GM10266 (cell line): ENCODE measurements around the gene DENND4A.

Source experiments
- DNase-seq: peaks from one replicate; pipeline ENCODE4 v3.0.0; 2012; ENCODE audit errors: extremely low spot score
- TF ChIP-seq, protein P1 (sequence below): IDR thresholded peaks from 2 replicates; pipeline ENCODE4 v1.5.1; 2012; ENCODE audit warnings: mild to moderate bottlenecking, low read depth; ENCODE audit not compliant: control insufficient read depth, insufficient read depth; ENCODE audit errors: missing control alignments

DENND4A gene

DNA sequence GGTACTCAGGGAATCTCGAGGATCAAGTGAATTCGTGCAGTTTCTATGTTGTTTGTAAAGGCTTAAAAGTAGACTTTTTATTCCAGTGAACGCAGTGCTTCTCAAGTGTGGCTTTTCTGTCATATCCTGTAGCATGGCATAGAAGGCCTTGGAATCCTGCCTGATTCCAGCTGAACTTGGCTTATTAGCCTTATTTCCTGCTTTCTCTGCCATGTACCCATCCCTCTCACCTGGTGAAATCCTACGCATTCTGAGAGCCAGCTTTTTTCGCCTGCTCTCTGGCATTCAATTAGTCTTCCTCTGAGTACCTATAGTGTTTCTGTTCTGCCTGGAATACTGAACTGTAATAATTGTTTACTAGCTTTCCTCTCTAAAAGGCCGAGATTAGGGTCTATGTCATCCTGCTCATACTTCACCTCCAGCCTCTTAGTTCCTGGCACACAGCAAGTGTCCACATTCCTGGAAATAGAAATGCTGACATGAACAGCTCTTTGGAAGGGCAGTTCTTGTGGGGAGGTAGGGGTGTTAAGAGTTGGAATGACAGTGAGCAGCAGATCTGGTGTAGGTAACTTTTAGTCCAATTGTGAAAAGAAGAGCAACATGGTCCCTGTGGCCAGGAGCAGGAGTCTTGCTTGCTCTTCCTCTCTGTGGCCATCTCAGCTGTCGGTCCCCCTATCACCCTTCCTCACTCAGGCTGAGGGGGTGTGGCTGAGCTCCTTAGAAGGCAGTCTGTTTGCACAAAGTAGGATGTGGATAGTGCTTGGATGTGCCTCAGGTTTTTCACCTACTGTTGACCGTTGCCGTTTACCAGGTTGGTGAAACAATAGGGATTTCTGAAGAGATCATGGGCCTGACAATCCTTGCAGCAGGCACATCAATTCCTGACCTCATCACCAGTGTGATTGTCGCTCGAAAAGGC, 140.0 kb downstream of the DENND4A start:
- TF ChIP-seq, protein P1, sequence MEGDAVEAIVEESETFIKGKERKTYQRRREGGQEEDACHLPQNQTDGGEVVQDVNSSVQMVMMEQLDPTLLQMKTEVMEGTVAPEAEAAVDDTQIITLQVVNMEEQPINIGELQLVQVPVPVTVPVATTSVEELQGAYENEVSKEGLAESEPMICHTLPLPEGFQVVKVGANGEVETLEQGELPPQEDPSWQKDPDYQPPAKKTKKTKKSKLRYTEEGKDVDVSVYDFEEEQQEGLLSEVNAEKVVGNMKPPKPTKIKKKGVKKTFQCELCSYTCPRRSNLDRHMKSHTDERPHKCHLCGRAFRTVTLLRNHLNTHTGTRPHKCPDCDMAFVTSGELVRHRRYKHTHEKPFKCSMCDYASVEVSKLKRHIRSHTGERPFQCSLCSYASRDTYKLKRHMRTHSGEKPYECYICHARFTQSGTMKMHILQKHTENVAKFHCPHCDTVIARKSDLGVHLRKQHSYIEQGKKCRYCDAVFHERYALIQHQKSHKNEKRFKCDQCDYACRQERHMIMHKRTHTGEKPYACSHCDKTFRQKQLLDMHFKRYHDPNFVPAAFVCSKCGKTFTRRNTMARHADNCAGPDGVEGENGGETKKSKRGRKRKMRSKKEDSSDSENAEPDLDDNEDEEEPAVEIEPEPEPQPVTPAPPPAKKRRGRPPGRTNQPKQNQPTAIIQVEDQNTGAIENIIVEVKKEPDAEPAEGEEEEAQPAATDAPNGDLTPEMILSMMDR: no peak
- no peak for DNase-seq

DNA sequence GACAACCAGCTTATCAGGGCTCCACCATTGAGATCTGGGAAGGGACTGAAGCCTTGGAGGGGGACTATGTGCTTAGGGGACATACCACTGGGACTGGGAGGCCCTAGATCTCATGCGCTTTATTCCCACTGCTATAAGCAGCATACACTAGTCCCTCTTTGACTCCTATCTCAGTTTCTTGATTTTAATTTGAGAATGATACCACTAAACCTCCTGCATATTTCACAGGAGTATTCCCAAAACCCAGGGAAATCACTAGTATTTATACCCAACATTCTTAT, 141.1 kb downstream of the DENND4A start:
- DNase-seq: no peak
- TF ChIP-seq, protein P1: no peak

DNA sequence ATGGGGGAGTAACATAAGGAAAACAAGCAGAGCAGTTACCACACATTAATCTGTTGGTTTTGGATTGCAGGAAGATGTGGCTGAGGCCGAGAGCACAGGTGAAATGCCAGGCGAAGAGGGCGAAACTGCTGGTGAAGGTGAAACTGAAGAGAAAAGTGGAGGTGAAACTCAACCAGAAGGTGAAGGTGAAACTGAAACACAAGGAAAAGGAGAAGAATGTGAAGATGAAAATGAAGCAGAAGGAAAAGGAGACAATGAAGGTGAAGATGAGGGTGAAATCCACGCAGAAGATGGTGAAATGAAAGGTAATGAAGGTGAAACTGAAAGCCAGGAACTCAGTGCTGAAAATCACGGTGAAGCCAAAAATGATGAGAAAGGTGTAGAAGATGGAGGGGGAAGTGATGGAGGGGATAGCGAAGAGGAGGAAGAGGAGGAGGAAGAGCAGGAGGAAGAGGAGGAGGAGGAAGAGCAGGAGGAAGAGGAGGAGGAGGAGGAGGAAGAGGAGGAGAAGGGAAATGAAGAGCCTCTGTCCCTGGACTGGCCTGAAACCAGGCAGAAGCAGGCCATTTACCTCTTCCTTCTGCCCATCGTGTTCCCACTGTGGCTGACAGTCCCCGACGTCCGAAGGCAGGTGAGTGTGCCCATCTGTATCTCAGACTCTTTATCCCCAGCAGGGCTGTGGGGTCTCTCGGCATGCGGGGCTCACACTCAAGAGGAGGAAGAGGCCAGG, 141.6 kb downstream of the DENND4A start:
- TF ChIP-seq, protein P1: no peak
- DNase-seq: no peak

DNA sequence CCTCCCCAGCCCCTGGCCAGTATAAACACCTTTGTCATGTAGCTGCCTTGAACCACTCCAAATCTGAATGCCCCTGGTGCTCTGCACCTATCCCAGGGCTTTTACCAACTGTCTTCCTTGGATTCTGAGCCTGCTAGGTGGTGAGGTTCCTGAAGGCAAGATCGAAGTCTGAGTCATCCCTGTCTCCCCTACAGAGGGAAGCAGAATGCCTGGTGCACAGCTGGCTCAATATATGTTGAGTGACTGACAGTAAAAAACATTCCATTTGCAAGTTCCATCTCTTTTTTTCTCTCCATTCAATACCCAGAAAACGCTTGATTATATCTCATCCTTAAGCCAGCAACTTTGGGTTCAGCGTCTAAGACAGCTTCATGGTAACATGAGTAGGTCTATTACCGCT, 145.6 kb downstream of the DENND4A start:
- TF ChIP-seq, protein P1: no peak
- DNase-seq: no peak

DNA sequence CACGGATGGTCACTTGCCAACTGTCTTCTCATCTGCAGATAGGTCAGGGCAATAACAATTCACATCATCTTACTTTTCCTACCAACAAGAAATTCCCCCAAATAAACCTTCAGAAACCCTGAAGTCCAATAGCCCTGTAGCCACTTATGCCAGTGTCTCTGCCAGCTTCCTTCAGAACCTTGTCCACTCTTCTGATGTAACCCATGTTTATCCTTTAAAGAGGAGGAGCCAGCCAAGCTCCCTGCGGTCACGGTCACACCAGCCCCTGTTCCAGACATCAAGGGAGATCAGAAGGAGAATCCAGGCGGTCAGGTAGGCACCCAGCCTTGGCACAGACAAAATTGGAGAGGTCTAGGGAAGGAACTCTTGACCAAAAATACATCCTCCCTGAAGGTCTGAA, 146.7 kb downstream of the DENND4A start:
- TF ChIP-seq, protein P1: no peak
- DNase-seq: no peak

DNA sequence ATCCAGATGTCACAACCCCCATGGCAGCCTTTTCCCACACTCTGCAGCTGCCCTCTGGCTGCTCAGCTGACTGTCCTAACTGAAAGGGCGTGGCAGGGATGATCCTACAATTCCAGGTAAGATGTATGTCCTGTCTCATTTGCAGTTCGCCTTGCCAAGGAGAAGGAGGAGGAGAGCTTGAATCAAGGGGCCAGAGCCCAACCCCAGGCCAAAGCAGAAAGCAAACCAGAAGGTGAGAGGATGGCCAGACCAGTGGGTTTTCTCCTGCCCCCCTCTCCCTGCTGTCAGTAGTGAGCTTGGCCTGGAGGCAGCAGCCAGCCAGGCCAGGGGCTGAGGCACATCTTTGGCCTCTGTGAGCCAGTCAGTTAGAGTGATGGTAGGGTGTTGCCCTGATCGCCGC, 147.8 kb downstream of the DENND4A start:
- TF ChIP-seq, protein P1: no peak
- DNase-seq: no peak

DNA sequence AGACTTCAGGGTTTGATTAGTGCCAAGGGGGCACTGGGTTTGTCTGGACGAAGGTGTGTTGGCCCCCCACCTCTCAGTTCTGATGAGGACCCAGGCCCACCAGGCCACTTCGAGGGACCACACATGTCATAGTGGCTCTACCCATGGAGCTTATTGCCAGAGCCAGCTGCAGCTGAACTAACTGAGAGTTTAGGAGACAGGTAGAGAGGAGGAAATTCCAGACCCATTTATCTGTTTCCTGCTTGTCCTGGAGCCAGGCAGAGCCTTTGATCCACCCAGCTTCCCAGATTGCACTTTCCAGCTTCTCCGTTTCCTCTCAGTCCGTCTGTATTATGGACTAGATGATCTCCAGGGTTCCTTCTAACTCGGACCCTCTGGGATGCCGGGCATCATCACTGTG, 149.5 kb downstream of the DENND4A start:
- no peak for DNase-seq
- TF ChIP-seq, protein P1: no peak
